Stimulated activated CD4-positive, alpha-beta T cell treated with anti-CD3 and anti-CD28 coated beads, Interleukin-1b, Interleukin-23, amount 100 ng/mL, for 48 hours (primary cell): ENCODE measurements around the gene TTLL4.
A peak's percentile ranks its signal among the peaks of the same experiment; 100 is the strongest.

Experiments used
- DNase-seq: peaks from one replicate; pipeline ENCODE4 v3.0.0-alpha.2; 2020

The TTLL4 gene

GRCh38 chr2:218710687-218711549 is at the start of gene TTLL4:
TSS of gene TTLL4 (plus strand) at chr2:218710835. CDS start at chr2:218737677, 26,842 bp downstream.
- peak; percentile 98 for DNase-seq

DNA sequence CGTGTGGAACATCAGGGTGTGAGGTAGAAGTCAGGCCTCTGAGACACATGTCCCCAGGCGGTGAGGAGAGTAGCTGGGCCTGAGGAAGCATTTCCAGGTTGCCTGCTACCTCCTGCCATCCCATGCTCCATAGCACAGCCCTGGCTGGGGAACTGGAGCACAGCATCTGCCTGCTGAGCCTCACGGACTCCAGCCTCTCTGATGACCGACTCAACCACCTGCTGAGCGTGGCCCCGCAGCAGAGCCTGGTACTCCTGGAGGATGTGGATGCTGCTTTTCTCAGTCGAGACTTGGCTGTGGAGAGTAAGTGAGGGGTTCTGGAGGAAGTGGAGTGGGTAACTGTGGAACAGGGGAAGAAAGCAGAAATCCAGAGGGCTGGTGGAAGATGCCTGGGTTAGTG is 48.3 kb upstream of the TTLL4 start:
- DNase-seq = no peak

GRCh38 chr2:218662827-218663226 is 47.8 kb upstream of the TTLL4 start:
- DNase-seq = no peak

- DNase-seq = no peak
Measured at GRCh38 chr2:218663901-218664300, 46.7 kb upstream of the TTLL4 start.

GRCh38 chr2:218664653-218665052 is 46.0 kb upstream of the TTLL4 start:
- no peak for DNase-seq

GRCh38 chr2:218671097-218671653 is 39.5 kb upstream of the TTLL4 start:
- no peak for DNase-seq

DNA sequence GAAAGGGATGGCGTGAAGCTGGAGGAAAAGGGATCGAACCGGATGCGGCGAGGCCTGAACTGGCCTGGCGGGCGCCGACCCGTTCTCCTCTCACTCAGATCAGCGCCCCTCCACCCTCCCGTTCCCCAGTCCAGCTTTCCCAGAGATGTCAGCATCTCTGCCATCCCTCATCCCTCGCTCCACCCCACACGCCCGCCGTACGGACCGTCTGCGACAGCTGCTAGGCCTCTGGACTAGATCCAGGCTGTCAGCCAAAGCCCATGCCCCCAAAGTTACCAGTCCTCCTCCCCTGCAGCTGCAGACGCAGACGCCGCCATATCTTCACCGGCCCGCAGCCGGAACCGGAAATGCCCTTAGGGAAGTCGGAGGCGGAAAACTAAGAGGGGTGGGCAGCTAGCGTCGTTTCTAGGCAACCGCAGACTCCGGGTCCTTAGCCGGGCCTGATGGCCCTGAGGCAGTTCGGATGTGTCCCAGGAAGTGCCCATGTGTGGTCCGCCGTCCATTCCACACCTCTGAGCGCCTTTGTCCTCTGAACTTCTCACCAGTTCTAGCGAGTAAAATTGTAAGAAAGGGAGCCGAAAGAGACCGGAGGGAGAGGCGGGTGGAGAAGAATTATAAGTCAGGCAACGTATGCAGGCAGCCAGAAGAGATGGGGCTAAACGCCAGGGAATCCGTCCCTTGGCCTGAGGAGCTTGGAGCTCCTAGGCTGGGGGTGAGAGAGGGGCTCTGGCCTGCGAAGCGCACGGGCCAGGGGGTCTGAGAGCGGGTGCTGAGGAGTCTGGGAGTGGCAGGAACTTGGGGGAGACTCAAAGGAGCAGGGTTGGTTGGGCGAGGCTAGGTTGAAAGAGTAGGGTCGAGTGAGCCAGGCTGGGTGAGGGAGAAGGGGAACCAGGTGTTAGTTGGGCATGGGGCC is 38.7 kb upstream of the TTLL4 start, which contains the start of the genes RNF25 and STK36:
Gene RNF25 (minus strand): TSS at position 349 of the 913 bp plus-strand sequence. CDS start 32 bp downstream, at position 317.
Gene STK36 (plus strand): TSS at position 433 of the 913 bp plus-strand sequence. CDS start 744 bp downstream, outside the sequence.
- DNase-seq = peak; percentile 87

DNA sequence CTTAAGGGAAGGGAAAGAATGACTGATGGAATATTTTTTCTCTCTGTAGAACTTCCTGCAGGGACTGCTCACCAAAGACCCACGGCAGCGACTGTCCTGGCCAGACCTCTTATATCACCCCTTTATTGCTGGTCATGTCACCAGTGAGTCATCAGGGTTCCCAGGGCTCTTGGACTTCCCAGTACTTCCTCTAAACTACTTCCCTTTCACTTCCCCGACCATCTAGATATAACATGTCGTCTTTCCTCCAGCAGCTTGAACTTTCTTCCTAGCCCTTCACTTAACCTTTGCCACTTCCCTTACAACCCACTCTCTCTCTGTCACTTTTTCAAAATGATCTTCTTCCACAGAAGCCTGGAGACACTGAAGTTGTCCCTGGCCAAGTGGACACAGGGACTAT is 31.5 kb upstream of the TTLL4 start:
- DNase-seq = no peak

GRCh38 chr2:218680061-218680460 is 30.6 kb upstream of the TTLL4 start:
- no peak for DNase-seq

- DNase-seq = peak; percentile 9
Measured at GRCh38 chr2:218687400-218688060, 23.1 kb upstream of the TTLL4 start.

GRCh38 chr2:218691234-218691633 is 19.4 kb upstream of the TTLL4 start:
- DNase-seq = no peak

DNA sequence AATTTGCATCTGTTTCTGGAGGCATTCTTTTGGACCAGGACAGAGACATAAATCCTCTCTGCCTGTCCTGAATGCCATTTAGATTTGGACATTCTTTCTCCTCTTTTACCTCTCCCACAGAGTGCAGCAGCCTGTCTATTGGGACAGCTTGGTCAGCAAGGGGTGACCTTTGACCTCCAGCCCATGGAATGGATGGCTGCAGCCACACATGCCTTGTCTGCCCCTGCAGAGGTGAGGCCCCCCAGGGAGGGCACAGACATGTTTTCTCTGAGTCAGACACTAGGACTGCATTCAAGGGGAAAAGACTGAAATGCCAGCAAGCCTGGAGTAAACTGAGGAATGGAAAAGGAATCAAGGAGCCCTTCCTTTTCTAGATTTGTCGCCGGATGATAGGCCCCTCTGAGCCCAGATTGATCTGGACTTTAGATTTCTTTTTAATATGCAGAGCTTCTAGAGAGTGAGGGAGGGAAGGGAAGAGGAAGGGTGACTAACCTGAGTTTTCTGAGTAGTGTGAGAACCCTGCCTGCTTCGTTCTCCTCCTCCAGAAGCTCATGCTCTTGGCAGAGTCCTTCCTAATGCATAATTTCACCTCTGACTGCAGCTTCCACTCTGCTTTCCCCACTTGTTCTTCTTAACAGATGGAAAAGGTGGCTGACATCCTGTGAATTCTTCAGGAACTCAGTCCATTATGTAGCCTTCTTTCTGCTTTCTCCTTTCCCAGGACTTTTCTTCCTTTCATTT is 16.1 kb upstream of the TTLL4 start:
- DNase-seq = no peak

DNA sequence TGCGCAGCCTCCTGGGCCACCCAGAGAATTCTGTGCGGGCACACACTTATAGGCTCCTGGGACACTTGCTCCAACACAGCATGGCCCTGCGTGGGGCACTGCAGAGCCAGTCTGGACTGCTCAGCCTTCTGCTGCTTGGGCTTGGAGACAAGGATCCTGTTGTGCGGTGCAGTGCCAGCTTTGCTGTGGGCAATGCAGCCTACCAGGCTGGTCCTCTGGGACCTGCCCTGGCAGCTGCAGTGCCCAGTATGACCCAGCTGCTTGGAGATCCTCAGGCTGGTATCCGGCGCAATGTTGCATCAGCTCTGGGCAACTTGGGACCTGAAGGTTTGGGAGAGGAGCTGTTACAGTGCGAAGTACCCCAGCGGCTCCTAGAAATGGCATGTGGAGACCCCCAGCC is 11.8 kb upstream of the TTLL4 start:
- DNase-seq = no peak

DNA sequence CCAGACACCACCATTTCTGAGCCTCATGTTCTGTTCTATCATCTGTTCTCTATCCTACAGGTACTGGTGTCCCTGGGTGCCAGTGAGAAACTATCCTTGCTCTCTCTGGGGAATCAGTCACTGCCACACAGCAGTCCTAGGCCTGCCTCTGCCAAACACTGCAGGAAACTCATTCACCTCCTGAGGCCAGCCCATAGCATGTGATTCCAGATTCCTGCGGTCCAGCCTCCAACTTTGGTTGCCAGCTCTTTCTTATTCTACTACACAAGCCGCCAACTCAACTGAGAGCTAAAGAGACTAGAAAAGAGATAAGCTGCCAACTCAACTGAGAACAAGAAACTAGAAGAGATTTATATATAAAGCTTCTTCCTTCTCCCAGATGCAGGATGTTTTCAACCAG is 8.8 kb upstream of the TTLL4 start:
- no peak for DNase-seq

- DNase-seq = no peak
Measured at GRCh38 chr2:218703341-218703740, 7.3 kb upstream of the TTLL4 start.

DNA sequence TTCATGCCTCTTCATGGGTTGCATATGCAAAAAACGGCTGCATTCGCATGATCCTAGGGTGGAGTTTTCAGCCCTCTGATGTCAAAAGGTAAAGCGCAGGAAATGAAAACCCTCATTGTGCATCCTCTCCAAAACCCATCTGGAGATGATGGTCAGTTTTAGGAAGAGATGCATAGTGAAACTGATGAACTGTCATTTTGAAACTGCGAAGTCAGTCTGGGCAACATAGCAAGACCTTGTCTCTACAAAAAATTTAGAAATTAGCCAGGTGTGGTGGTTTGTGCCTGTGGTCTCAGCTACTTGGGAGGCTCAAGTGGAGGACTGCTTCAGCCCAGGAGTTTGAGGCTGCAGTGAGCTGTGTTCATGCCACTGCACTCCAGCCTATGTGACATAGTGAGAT is 2.5 kb upstream of the TTLL4 start:
- DNase-seq = no peak

GRCh38 chr2:218709908-218710307 is 727 bp upstream of the TTLL4 start:
- DNase-seq = no peak

GRCh38 chr2:218710334-218710686 is 325 bp upstream of the TTLL4 start:
- DNase-seq = no peak

GRCh38 chr2:218711550-218711929 is 905 bp downstream of the TTLL4 start:
- no peak for DNase-seq

DNA sequence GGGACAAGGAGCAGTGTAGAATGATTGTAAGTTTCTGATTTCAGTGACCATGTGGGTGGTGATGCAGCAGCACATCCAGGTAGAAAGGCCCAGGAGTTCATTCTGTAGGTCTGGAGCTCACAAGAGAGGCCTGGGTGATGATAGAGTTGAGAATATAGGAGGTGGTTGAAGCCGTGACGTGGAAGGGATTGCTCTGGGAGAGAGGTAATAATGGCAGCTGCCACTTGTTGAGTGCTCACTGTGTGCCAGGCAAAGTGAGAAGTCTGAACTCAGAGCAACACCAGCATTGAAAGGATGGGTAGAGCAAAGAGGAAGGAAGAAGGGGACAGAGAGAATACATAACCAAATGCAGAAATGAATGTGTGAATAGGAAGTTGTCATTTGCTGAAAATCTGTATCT is 3.3 kb downstream of the TTLL4 start:
- DNase-seq = no peak

DNA sequence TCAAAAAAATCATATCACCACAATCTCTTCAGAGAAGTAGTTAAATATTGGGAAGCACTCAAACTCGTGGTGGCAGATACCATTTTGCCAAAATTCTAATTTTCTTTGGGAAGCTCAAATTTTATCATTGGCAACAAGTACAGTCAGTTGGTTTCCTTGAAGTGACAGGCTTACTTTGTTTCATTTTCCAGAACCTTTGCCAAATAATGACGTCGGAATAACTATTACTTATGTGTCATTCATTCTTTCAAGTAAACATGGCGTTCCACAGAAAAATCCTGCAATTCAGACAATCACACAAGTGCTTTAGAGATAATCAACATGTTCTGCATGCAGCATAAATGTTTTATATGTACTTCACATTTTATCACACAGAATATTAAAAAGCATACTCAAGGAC is 5.4 kb downstream of the TTLL4 start:
- no peak for DNase-seq

- no peak for DNase-seq
Measured at GRCh38 chr2:218717262-218717661, 6.6 kb downstream of the TTLL4 start.
